HepG2 (cell line): ENCODE results near the gene NT5DC2. TPM values are rescaled to one million over a fixed set of nuclear protein-coding genes. Genes with fewer than 3 reads are reported as not detected.

Experiments used
- ATAC-seq: fragments of 200-7000 bp; cut with Tn5 transposase; 3 replicates; pipeline ENCODE4 v1.9.1; 2020; ENCODE audit warnings: mild to moderate bottlenecking, moderate library complexity
- BruUV-seq: library from RNA; stranded (reverse); fragments of 400-500 nt; replicated peaks from 2 replicates; lab custom pipeline; 2021; lab: Mats Ljungman, UMichigan
- CTCF ChIA-PET: fragments of 300-600 bp; formaldehyde crosslinking; extraction: SDS; loops from one replicate; lab custom pipeline; 2021; ENCODE audit warnings: low total read pairs, inconsistent platforms, low intra/inter-chr PET ratio; lab: Yijun Ruan, JAX
- POLR2A ChIA-PET: fragments of 350-600 bp; sonication (Branson Sonifier 250); formaldehyde crosslinking; loops from one replicate; lab custom pipeline; 2020; ENCODE audit warnings: antibody characterized with exemption, inconsistent platforms; lab: Yijun Ruan, JAX
- DNase-seq: peaks from one replicate; pipeline ENCODE4 v3.0.0-alpha.2; 2015; ENCODE audit warnings: low spot score
- FAIRE-seq: peaks from 3 replicates; lab custom pipeline; 2011; peaks lifted over from hg19 to GRCh38; lab: Jason Lieb, UNC
- H2AFZ ChIP-seq: one replicate; pipeline ENCODE4 v1.6.1; 2011; ENCODE audit warnings: low read length, inconsistent platforms
- H3K27ac ChIP-seq: fragments of 300-600 bp; 3 replicates; pipeline ENCODE4 v1.8.0; 2011; ENCODE audit warnings: mixed run types, mild to moderate bottlenecking, mixed read lengths, low read length, inconsistent platforms; ENCODE audit not compliant: insufficient read depth; ENCODE audit errors: extremely low read length
- H3K27me3 ChIP-seq, 2 experiments: fragments of 200-600 bp in 1 of 2; 2 replicates in 1 of 2; 3 replicates in 1 of 2; pipeline versions ENCODE4 v1.6.0 to v1.8.0; 2011; ENCODE audit warnings: low read length in 2 of 2, mild to moderate bottlenecking in 2 of 2, moderate library complexity in 2 of 2, inconsistent platforms in 1 of 2; ENCODE audit not compliant: insufficient read depth in 2 of 2, control insufficient read depth in 1 of 2
- H3K36me3 ChIP-seq, 2 experiments: fragments of 200-600 bp in 1 of 2; replicated peaks in 1 of 2; 2 replicates in 1 of 2; 3 replicates in 1 of 2; pipeline versions ENCODE4 v1.5.1 to v1.8.0; 2011; ENCODE audit warnings: low read length in 2 of 2, inconsistent platforms in 1 of 2; ENCODE audit not compliant: insufficient read depth in 2 of 2, control insufficient read depth in 1 of 2
- H3K4me1 ChIP-seq: 2 replicates; pipeline ENCODE4 v1.5.1; 2012; ENCODE audit warnings: low read length, inconsistent platforms; ENCODE audit not compliant: insufficient read depth
- H3K4me2 ChIP-seq: 2 replicates; pipeline ENCODE4 v1.6.0; 2011; ENCODE audit warnings: low read depth, low read length, inconsistent platforms
- H3K4me3 ChIP-seq, 3 experiments: fragments of 200-600 bp in 1 of 3; sonication (generic), shearing (Covaris generic) in 1 of 3; replicated peaks in 1 of 3; 2 replicates each; pipeline ENCODE4 v1.5.1; 2011 to 2016; ENCODE audit warnings: low read length in 3 of 3, inconsistent platforms in 2 of 3, low read depth in 2 of 3, mild to moderate bottlenecking in 2 of 3, control low read depth in 1 of 3, mixed read lengths in 1 of 3; ENCODE audit not compliant: insufficient read depth in 1 of 3
- H3K79me2 ChIP-seq: one replicate; pipeline ENCODE4 v1.6.1; 2011; ENCODE audit warnings: low read length, inconsistent platforms; ENCODE audit not compliant: insufficient read depth
- H3K9ac ChIP-seq: 2 replicates; pipeline ENCODE4 v1.6.0; 2011; ENCODE audit warnings: mild to moderate bottlenecking, low read depth, low read length, inconsistent platforms; ENCODE audit not compliant: insufficient read depth
- H3K9me3 ChIP-seq: 2 replicates; pipeline ENCODE4 v1.5.1; 2012; ENCODE audit warnings: mild to moderate bottlenecking, low read length
- H4K20me1 ChIP-seq: 2 replicates; pipeline ENCODE4 v1.6.0; 2011; ENCODE audit warnings: inconsistent platforms, mild to moderate bottlenecking, low read length, moderate library complexity; ENCODE audit not compliant: insufficient read depth
- ETV6 ChIP-seq: sonication (generic); formaldehyde crosslinking; conservative IDR thresholded peaks from 2 replicates; pipeline ENCODE4 v1.4.0; 2020; ENCODE audit warnings: missing genetic modification reagents
- FOSL2 ChIP-seq: sonication (generic); formaldehyde crosslinking; IDR thresholded peaks from 2 replicates; pipeline ENCODE4 v1.4.0; 2020; ENCODE audit warnings: missing genetic modification reagents
- MAZ ChIP-seq, 2 experiments: sonication (generic) in 1 of 2; formaldehyde crosslinking in 1 of 2; IDR thresholded peaks; 2 replicates each; pipeline versions ENCODE4 v1.5.0 to v1.6.1; 2012 to 2020; ENCODE audit warnings: low read depth in 2 of 2, mild to moderate bottlenecking in 2 of 2, borderline replicate concordance in 1 of 2, improper control_type of control experiment in 1 of 2, low read length in 1 of 2, missing genetic modification reagents in 1 of 2, moderate library complexity in 1 of 2
- ZNF337 ChIP-seq: sonication (generic); formaldehyde crosslinking; IDR thresholded peaks from 2 replicates; pipeline ENCODE4 v1.5.1; 2020; ENCODE audit warnings: missing genetic modification reagents, low read depth, mild to moderate bottlenecking, borderline replicate concordance
- ZNF660 ChIP-seq: sonication (generic); formaldehyde crosslinking; IDR thresholded peaks from 2 replicates; pipeline ENCODE4 v1.5.1; 2020; ENCODE audit warnings: mild to moderate bottlenecking, low read depth, missing genetic modification reagents, borderline replicate concordance
- WGBS: methylation state at CpG from one replicate; pipeline ENCODE4 v1.1.6; 2017; ENCODE audit warnings: low lambda C conversion rate; 5-methylcytosine and 5-hydroxymethylcytosine counted together
- in situ Hi-C: cut with HindIII; loops from 2 replicates; pipeline ENCODE4 v1.10.0; 2017; ENCODE audit warnings: low pct_unique_long_range_greater_than_20kb; ENCODE audit not compliant: extremely low pct_ligation_motif_present
- intact Hi-C: fragments of 100-400 bp; cut with micrococcal nuclease; formaldehyde crosslinking; loops from one replicate; pipeline ENCODE4 v1.10.0; 2022; ENCODE audit not compliant: unreplicated experiment
- polyA plus RNA-seq, 8 experiments: library from polyadenylated mRNA; depleted of rRNA in 3 of 8; stranded (reverse) in 7 of 8; unstranded in 1 of 8; fragments of >200 nt; fragmentation: Illumina TruSeq in 4 of 8; extraction: Trizol in 4 of 8; gene quantifications; 2 replicates each; pipeline versions ENCODE4 v1.2.1 to v1.2.3, GENCODE V29; 2011 to 2016; ENCODE audit warnings: low read depth in 4 of 8, missing spikeins in 1 of 8, mixed read lengths in 1 of 8; ENCODE audit not compliant: insufficient read depth in 1 of 8
- total RNA-seq, 5 experiments: library from RNA; depleted of rRNA; stranded (reverse); fragments of >200 nt; fragmentation: Illumina TruSeq; extraction: Trizol; gene quantifications; 2 replicates each; pipeline ENCODE4 v1.2.3, GENCODE V29; 2016; ENCODE audit warnings: low read depth in 1 of 5
- TF ChIP-seq, protein P1 (sequence below): fragments of 450-650 bp; IDR thresholded peaks from 2 replicates; pipeline ENCODE4 v1.6.1; 2016
- TF ChIP-seq, protein P2 (sequence below): sonication (generic); formaldehyde crosslinking; IDR thresholded peaks from 2 replicates; pipeline ENCODE4 v1.8.0; 2022; ENCODE audit warnings: mild to moderate bottlenecking, missing genetic modification reagents; ENCODE audit not compliant: insufficient replicate concordance
- TF ChIP-seq, protein P3 (sequence below): sonication (generic); formaldehyde crosslinking; IDR thresholded peaks from 2 replicates; pipeline ENCODE4 v1.4.0; 2020; ENCODE audit warnings: missing genetic modification reagents
- TF ChIP-seq, protein P4 (sequence below): sonication (generic); formaldehyde crosslinking; IDR thresholded peaks from 2 replicates; pipeline ENCODE4 v1.5.1; 2020; ENCODE audit warnings: mild to moderate bottlenecking, missing genetic modification reagents, moderate library complexity

NT5DC2 gene
- total and polyA plus RNA-seq, 2 of the 13 experiments (the other 11 are each of a cell fraction or from before 2014, with no cell fraction given): 131 to 240 TPM

DNA sequence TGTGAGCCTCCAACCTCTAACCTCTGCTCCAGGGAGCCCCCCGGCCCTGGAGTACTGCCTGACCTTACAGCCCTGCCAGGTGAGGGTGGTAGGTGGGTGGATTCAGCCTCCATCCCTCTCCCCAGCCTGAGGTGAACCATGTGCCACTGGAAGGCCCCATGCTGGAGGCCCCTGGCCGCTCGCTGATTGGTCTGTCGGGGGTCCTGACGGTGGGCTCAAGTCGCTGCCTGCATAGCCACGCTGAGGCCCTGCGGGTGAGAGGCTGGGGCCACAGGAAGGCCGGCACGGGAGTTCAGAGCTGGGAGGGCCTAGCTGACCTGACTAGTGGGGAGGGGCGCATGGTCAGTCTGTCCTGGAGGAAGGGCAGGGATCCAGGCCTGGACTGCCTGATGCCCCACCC lies 19.1 kb downstream of the NT5DC2 start:
- Histone ChIP-seq H3K27me3 (peaks cover 27 to 84% of the 10 kb centered on the region in 2 experiments), H3K4me2 (peak overlapping the region; percentile 61; the same call in 1 of the 2 replicates), H3K9me3 (no peaks in the 10 kb centered on the region), H3K27ac (no peak overlapping the region), H3K4me3 (peak overlapping the region in 1 of 3 experiments; percentile 13; a peak in 1 of 6 replicates), H4K20me1 (no peaks in the 10 kb centered on the region), H2AFZ (no peak overlapping the region), H3K4me1 (peaks cover 27% of the 10 kb centered on the region), H3K9ac (no peak overlapping the region), H3K79me2 (no peaks in the 10 kb centered on the region), H3K36me3 (no peaks in the 10 kb centered on the region)
- FAIRE-seq: no peak
- WGBS: 0% methylated on average over 5 of the region's 11 CpGs
- BruUV-seq: no TSS peak
- in situ Hi-C loops: no loop called here
- POLR2A ChIA-PET: interaction anchor here (1.5 kb wide), 1 partner anchor 18 kb away, joined by 3 read pairs; no protein-coding TSS in a partner anchor
- CTCF ChIA-PET: no interaction called here
- DNase-seq: no peak
- intact Hi-C loops: no loop called here
- no peak for ATAC-seq
- TF ChIP-seq FOSL2 (CRISPR knock-in tag) (no peak), ZNF337 (CRISPR knock-in tag) (no peak), ETV6 (no peak), ZNF660 (CRISPR knock-in tag) (no peak), MAZ (IDR thresholded peaks at IDR 0.05; ENCODE audit: borderline replicate concordance, low read depth, low read length) (no peak), MAZ (CRISPR knock-in tag; IDR thresholded peaks at IDR 0.05; ENCODE audit: low read depth) (no peak)
- TF ChIP-seq, protein P1, sequence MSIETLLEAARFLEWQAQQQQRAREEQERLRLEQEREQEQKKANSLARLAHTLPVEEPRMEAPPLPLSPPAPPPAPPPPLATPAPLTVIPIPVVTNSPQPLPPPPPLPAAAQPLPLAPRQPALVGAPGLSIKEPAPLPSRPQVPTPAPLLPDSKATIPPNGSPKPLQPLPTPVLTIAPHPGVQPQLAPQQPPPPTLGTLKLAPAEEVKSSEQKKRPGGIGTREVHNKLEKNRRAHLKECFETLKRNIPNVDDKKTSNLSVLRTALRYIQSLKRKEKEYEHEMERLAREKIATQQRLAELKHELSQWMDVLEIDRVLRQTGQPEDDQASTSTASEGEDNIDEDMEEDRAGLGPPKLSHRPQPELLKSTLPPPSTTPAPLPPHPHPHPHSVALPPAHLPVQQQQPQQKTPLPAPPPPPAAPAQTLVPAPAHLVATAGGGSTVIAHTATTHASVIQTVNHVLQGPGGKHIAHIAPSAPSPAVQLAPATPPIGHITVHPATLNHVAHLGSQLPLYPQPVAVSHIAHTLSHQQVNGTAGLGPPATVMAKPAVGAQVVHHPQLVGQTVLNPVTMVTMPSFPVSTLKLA: peak; percentile 46; the same call in 1 of the 2 replicates
- TF ChIP-seq, protein P2, sequence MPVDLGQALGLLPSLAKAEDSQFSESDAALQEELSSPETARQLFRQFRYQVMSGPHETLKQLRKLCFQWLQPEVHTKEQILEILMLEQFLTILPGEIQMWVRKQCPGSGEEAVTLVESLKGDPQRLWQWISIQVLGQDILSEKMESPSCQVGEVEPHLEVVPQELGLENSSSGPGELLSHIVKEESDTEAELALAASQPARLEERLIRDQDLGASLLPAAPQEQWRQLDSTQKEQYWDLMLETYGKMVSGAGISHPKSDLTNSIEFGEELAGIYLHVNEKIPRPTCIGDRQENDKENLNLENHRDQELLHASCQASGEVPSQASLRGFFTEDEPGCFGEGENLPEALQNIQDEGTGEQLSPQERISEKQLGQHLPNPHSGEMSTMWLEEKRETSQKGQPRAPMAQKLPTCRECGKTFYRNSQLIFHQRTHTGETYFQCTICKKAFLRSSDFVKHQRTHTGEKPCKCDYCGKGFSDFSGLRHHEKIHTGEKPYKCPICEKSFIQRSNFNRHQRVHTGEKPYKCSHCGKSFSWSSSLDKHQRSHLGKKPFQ (CRISPR knock-in tag): no peak
- TF ChIP-seq, protein P3, sequence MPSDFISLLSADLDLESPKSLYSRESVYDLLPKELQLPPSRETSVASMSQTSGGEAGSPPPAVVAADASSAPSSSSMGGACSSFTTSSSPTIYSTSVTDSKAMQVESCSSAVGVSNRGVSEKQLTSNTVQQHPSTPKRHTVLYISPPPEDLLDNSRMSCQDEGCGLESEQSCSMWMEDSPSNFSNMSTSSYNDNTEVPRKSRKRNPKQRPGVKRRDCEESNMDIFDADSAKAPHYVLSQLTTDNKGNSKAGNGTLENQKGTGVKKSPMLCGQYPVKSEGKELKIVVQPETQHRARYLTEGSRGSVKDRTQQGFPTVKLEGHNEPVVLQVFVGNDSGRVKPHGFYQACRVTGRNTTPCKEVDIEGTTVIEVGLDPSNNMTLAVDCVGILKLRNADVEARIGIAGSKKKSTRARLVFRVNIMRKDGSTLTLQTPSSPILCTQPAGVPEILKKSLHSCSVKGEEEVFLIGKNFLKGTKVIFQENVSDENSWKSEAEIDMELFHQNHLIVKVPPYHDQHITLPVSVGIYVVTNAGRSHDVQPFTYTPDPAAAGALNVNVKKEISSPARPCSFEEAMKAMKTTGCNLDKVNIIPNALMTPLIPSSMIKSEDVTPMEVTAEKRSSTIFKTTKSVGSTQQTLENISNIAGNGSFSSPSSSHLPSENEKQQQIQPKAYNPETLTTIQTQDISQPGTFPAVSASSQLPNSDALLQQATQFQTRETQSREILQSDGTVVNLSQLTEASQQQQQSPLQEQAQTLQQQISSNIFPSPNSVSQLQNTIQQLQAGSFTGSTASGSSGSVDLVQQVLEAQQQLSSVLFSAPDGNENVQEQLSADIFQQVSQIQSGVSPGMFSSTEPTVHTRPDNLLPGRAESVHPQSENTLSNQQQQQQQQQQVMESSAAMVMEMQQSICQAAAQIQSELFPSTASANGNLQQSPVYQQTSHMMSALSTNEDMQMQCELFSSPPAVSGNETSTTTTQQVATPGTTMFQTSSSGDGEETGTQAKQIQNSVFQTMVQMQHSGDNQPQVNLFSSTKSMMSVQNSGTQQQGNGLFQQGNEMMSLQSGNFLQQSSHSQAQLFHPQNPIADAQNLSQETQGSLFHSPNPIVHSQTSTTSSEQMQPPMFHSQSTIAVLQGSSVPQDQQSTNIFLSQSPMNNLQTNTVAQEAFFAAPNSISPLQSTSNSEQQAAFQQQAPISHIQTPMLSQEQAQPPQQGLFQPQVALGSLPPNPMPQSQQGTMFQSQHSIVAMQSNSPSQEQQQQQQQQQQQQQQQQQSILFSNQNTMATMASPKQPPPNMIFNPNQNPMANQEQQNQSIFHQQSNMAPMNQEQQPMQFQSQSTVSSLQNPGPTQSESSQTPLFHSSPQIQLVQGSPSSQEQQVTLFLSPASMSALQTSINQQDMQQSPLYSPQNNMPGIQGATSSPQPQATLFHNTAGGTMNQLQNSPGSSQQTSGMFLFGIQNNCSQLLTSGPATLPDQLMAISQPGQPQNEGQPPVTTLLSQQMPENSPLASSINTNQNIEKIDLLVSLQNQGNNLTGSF (CRISPR knock-in tag): no peak
- TF ChIP-seq, protein P4, sequence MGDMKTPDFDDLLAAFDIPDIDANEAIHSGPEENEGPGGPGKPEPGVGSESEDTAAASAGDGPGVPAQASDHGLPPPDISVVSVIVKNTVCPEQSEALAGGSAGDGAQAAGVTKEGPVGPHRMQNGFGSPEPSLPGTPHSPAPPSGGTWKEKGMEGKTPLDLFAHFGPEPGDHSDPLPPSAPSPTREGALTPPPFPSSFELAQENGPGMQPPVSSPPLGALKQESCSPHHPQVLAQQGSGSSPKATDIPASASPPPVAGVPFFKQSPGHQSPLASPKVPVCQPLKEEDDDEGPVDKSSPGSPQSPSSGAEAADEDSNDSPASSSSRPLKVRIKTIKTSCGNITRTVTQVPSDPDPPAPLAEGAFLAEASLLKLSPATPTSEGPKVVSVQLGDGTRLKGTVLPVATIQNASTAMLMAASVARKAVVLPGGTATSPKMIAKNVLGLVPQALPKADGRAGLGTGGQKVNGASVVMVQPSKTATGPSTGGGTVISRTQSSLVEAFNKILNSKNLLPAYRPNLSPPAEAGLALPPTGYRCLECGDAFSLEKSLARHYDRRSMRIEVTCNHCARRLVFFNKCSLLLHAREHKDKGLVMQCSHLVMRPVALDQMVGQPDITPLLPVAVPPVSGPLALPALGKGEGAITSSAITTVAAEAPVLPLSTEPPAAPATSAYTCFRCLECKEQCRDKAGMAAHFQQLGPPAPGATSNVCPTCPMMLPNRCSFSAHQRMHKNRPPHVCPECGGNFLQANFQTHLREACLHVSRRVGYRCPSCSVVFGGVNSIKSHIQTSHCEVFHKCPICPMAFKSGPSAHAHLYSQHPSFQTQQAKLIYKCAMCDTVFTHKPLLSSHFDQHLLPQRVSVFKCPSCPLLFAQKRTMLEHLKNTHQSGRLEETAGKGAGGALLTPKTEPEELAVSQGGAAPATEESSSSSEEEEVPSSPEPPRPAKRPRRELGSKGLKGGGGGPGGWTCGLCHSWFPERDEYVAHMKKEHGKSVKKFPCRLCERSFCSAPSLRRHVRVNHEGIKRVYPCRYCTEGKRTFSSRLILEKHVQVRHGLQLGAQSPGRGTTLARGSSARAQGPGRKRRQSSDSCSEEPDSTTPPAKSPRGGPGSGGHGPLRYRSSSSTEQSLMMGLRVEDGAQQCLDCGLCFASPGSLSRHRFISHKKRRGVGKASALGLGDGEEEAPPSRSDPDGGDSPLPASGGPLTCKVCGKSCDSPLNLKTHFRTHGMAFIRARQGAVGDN (CRISPR knock-in tag): peak; percentile 27; the same call in 1 of the 2 replicates
